NCI-H1417 treated with DMSO at 0.1 percent for 48 hours (cell line): ENCODE data around the gene CNTN4.

Source experiments
- DNase-seq: peaks from one replicate; lab custom pipeline; 2025; lab: John Stamatoyannopoulos, UW

Gene CNTN4

GRCh38 chr3:2415083-2415482, 316.4 kb downstream of the CNTN4 start:
- no peak for DNase-seq

- no peak for DNase-seq
Observed at GRCh38 chr3:2420919-2421318, 322.3 kb downstream of the CNTN4 start.

GRCh38 chr3:2423143-2423542, 324.5 kb downstream of the CNTN4 start:
- DNase-seq: no peak

GRCh38 chr3:2441558-2441957, 342.9 kb downstream of the CNTN4 start:
- no peak for DNase-seq

GRCh38 chr3:2446146-2446545, 347.5 kb downstream of the CNTN4 start:
- no peak for DNase-seq

GRCh38 chr3:2452249-2452648, 353.6 kb downstream of the CNTN4 start:
- DNase-seq: peak; percentile 6

GRCh38 chr3:2454865-2455264, 356.2 kb downstream of the CNTN4 start:
- no peak for DNase-seq

- no peak for DNase-seq
Observed at GRCh38 chr3:2456788-2457187, 358.1 kb downstream of the CNTN4 start.

GRCh38 chr3:2458816-2459215, 360.1 kb downstream of the CNTN4 start:
- no peak for DNase-seq

- peak; percentile 22 for DNase-seq
Observed at GRCh38 chr3:2465842-2466241, 367.2 kb downstream of the CNTN4 start.

GRCh38 chr3:2468816-2469215, 370.1 kb downstream of the CNTN4 start:
- no peak for DNase-seq

- DNase-seq: no peak
Observed at GRCh38 chr3:2476996-2477395, 378.3 kb downstream of the CNTN4 start.

GRCh38 chr3:2477620-2478019, 379.0 kb downstream of the CNTN4 start:
- peak; percentile 7 for DNase-seq

GRCh38 chr3:2484162-2485026, 385.7 kb downstream of the CNTN4 start:
- no peak for DNase-seq

GRCh38 chr3:2485027-2485375, 386.3 kb downstream of the CNTN4 start:
- no peak for DNase-seq

- no peak for DNase-seq
Observed at GRCh38 chr3:2495746-2496145, 397.1 kb downstream of the CNTN4 start.

GRCh38 chr3:2504912-2505311, 406.2 kb downstream of the CNTN4 start:
- no peak for DNase-seq

- DNase-seq: no peak
Observed at GRCh38 chr3:2506776-2507175, 408.1 kb downstream of the CNTN4 start.

GRCh38 chr3:2510591-2511145, 412.0 kb downstream of the CNTN4 start:
- DNase-seq: no peak

GRCh38 chr3:2511356-2511755, 412.7 kb downstream of the CNTN4 start:
- DNase-seq: no peak

- DNase-seq: no peak
Observed at GRCh38 chr3:2512881-2513280, 414.2 kb downstream of the CNTN4 start.

GRCh38 chr3:2513986-2514385, 415.3 kb downstream of the CNTN4 start:
- DNase-seq: no peak

- DNase-seq: no peak
Observed at GRCh38 chr3:2516762-2517441, 418.2 kb downstream of the CNTN4 start.
